H1 (cell line): Measurements from ENCODE around the gene FAIM2. TPM values are rescaled to one million over a fixed set of nuclear protein-coding genes. Genes with fewer than 3 reads are reported as not detected.

Experiments
- CTCF ChIA-PET: fragments of 300-600 bp; sonication (Branson Sonifier 250); formaldehyde crosslinking; loops from one replicate; lab custom pipeline; 2021; ENCODE audit not compliant: partially characterized antibody; lab: Charles Lee
- POLR2A ChIA-PET: fragments of 300-600 bp; sonication (Branson Sonifier 250); formaldehyde crosslinking; loops from one replicate; lab custom pipeline; 2021; ENCODE audit warnings: inconsistent platforms; ENCODE audit not compliant: partially characterized antibody; lab: Charles Lee
- DNase-seq, 2 experiments: peaks; one replicate each; pipeline versions ENCODE4 v3.0.0 to v3.0.0-alpha.2; 2010 to 2022; ENCODE audit warnings: low spot score in 2 of 2, low read depth in 1 of 2, mixed read lengths in 1 of 2
- FAIRE-seq: peaks from 2 replicates; lab custom pipeline; 2011; peaks lifted over from hg19 to GRCh38; lab: Jason Lieb, UNC
- H2AFZ ChIP-seq: 2 replicates; pipeline ENCODE4 v1.8.1; 2012; ENCODE audit warnings: low read length, inconsistent platforms
- H2AK5ac ChIP-seq: 2 replicates; pipeline ENCODE4 v1.6.1; 2013; ENCODE audit warnings: low read depth, low read length
- H2BK120ac ChIP-seq: replicated peaks from 2 replicates; pipeline ENCODE3; 2013; ENCODE audit warnings: low read depth, low read length, inconsistent platforms
- H2BK12ac ChIP-seq: 2 replicates; pipeline ENCODE4 v1.6.1; 2013; ENCODE audit warnings: low read depth, low read length
- H2BK15ac ChIP-seq: 2 replicates; pipeline ENCODE4 v1.6.1; 2013; ENCODE audit warnings: low read length
- H2BK20ac ChIP-seq: 2 replicates; pipeline ENCODE4 v1.6.1; 2013; ENCODE audit warnings: low read length
- H2BK5ac ChIP-seq: 2 replicates; pipeline ENCODE4 v1.6.1; 2013; ENCODE audit warnings: low read depth, low read length
- H3K14ac ChIP-seq: 2 replicates; pipeline ENCODE4 v1.6.1; 2013; ENCODE audit warnings: inconsistent platforms; ENCODE audit not compliant: insufficient read length
- H3K18ac ChIP-seq: 2 replicates; pipeline ENCODE4 v1.6.1; 2013; ENCODE audit warnings: low read length; ENCODE audit errors: extremely low read depth
- H3K23ac ChIP-seq: 2 replicates; pipeline ENCODE4 v1.6.1; 2013; ENCODE audit warnings: inconsistent platforms; ENCODE audit not compliant: insufficient read length
- H3K23me2 ChIP-seq: 2 replicates; pipeline ENCODE4 v1.6.1; 2013; ENCODE audit warnings: low read depth, low read length
- H3K27ac ChIP-seq: 2 replicates; pipeline ENCODE4 v1.6.1; 2011; ENCODE audit warnings: low read depth, low read length, inconsistent platforms
- H3K27me3 ChIP-seq, 4 experiments: replicated peaks in 1 of 4; 1 replicate in 1 of 4; 2 replicates in 3 of 4; pipeline versions ENCODE4 v1.6.1 to v1.8.1; 2011 to 2013; ENCODE audit warnings: low read length in 3 of 4, mild to moderate bottlenecking in 3 of 4, inconsistent platforms in 2 of 4, mixed read lengths in 2 of 4, moderate library complexity in 1 of 4; ENCODE audit not compliant: control insufficient read depth in 3 of 4, insufficient read depth in 3 of 4; ENCODE audit errors: extremely low read depth in 1 of 4
- H3K36me3 ChIP-seq, 4 experiments: 2 replicates each; pipeline versions ENCODE4 v1.6.1 to v1.8.1; 2011 to 2013; ENCODE audit warnings: mild to moderate bottlenecking in 4 of 4, low read length in 3 of 4, moderate library complexity in 2 of 4, control low read depth in 1 of 4, inconsistent platforms in 1 of 4; ENCODE audit not compliant: insufficient read depth in 4 of 4, control insufficient read depth in 2 of 4
- H3K4ac ChIP-seq: replicated peaks from 2 replicates; pipeline ENCODE3; 2013; ENCODE audit warnings: low read length, low read depth, mixed read lengths, inconsistent platforms; ENCODE audit not compliant: insufficient read length
- H3K4me1 ChIP-seq, 4 experiments: replicated peaks in 1 of 4; 1 replicate in 1 of 4; 2 replicates in 3 of 4; pipeline versions ENCODE4 v1.6.1 to v1.8.1; 2011 to 2013; ENCODE audit warnings: low read length in 3 of 4, inconsistent platforms in 2 of 4, mixed read lengths in 1 of 4; ENCODE audit not compliant: insufficient read depth in 4 of 4, control insufficient read depth in 3 of 4
- H3K4me2 ChIP-seq, 2 experiments: 2 replicates each; pipeline versions ENCODE4 v1.6.1 to v1.8.1; 2011 to 2013; ENCODE audit warnings: low read depth in 2 of 2, low read length in 2 of 2, control low read depth in 1 of 2, inconsistent platforms in 1 of 2, mild to moderate bottlenecking in 1 of 2; ENCODE audit not compliant: insufficient read depth in 1 of 2
- H3K4me3 ChIP-seq, 4 experiments: fragments of 200-600, 300-600 bp in 1 of 4; sonication (generic), shearing (Covaris generic), sonication (Bioruptor Twin) in 1 of 4; 2 replicates each; pipeline versions ENCODE4 v1.5.1 to v1.8.1; 2011 to 2016; ENCODE audit warnings: low read length in 4 of 4, low read depth in 3 of 4, control low read depth in 2 of 4, inconsistent platforms in 2 of 4, mild to moderate bottlenecking in 2 of 4, mixed read lengths in 1 of 4, moderate library complexity in 1 of 4; ENCODE audit not compliant: insufficient read depth in 2 of 4; ENCODE audit errors: extremely low read depth in 1 of 4
- H3K56ac ChIP-seq: replicated peaks from 2 replicates; pipeline ENCODE3; 2013; ENCODE audit warnings: low read depth, mild to moderate bottlenecking, mixed read lengths, low read length, inconsistent platforms; ENCODE audit not compliant: insufficient read length
- H3K79me1 ChIP-seq: 2 replicates; pipeline ENCODE4 v1.6.1; 2013; ENCODE audit warnings: low read depth, low read length, control low read depth
- H3K79me2 ChIP-seq, 2 experiments: 2 replicates each; pipeline versions ENCODE4 v1.6.1 to v1.8.1; 2012 to 2013; ENCODE audit warnings: low read length in 2 of 2, mild to moderate bottlenecking in 2 of 2, inconsistent platforms in 1 of 2; ENCODE audit not compliant: insufficient read depth in 2 of 2, control insufficient read depth in 1 of 2
- H3K9ac ChIP-seq, 4 experiments: replicated peaks in 1 of 4; 1 replicate in 1 of 4; 2 replicates in 3 of 4; pipeline versions ENCODE4 v1.6.1 to v1.8.1; 2011 to 2013; ENCODE audit warnings: low read depth in 3 of 4, low read length in 3 of 4, control low read depth in 2 of 4, mild to moderate bottlenecking in 2 of 4, moderate library complexity in 2 of 4, inconsistent platforms in 1 of 4; ENCODE audit errors: extremely low read depth in 1 of 4
- H3K9me3 ChIP-seq, 2 experiments: 2 replicates each; pipeline versions ENCODE4 v1.6.1 to v1.8.1; 2012 to 2013; ENCODE audit warnings: mild to moderate bottlenecking in 2 of 2, moderate library complexity in 2 of 2, control low read depth in 1 of 2, inconsistent platforms in 1 of 2, low read depth in 1 of 2, low read length in 1 of 2, mixed read lengths in 1 of 2; ENCODE audit not compliant: insufficient read depth in 2 of 2
- H4K20me1 ChIP-seq, 2 experiments: replicated peaks in 1 of 2; 2 replicates each; pipeline versions ENCODE3 to v1.8.1; 2011 to 2013; ENCODE audit warnings: inconsistent platforms in 2 of 2, low read length in 2 of 2, mild to moderate bottlenecking in 1 of 2; ENCODE audit not compliant: insufficient read depth in 2 of 2, control insufficient read depth in 1 of 2
- H4K5ac ChIP-seq: 2 replicates; pipeline ENCODE4 v1.6.1; 2013; ENCODE audit warnings: low read length, low read depth, mixed read lengths, inconsistent platforms; ENCODE audit not compliant: insufficient read length
- H4K8ac ChIP-seq: 2 replicates; pipeline ENCODE4 v1.8.0; 2013; ENCODE audit warnings: mild to moderate bottlenecking, moderate library complexity, low read length, inconsistent platforms; ENCODE audit not compliant: insufficient read depth; ENCODE audit errors: extremely low read depth
- H4K91ac ChIP-seq: replicated peaks from 2 replicates; pipeline ENCODE3; 2013; ENCODE audit warnings: low read length, mixed read lengths, inconsistent platforms; ENCODE audit not compliant: insufficient read length
- BACH1 ChIP-seq: IDR thresholded peaks from 2 replicates; pipeline ENCODE4 v1.6.1; 2012; ENCODE audit warnings: low read length, improper control_type of control experiment
- BCL11A ChIP-seq, 2 experiments: IDR thresholded peaks; one replicate each; pipeline ENCODE4 v1.6.1; 2011; ENCODE audit warnings: low read depth in 2 of 2, low read length in 2 of 2, mild to moderate bottlenecking in 2 of 2
- CHD1 ChIP-seq: IDR thresholded peaks from 2 replicates; pipeline ENCODE4 v1.6.1; 2012; ENCODE audit warnings: low read depth, low read length, improper control_type of control experiment
- CREB1 ChIP-seq: IDR thresholded peaks from 2 replicates; pipeline ENCODE4 v1.6.1; 2012; ENCODE audit warnings: inconsistent platforms
- EGR1 ChIP-seq: IDR thresholded peaks from 2 replicates; pipeline ENCODE4 v1.6.1; 2011; ENCODE audit warnings: low read depth, low read length, borderline replicate concordance
- GTF2F1 ChIP-seq: IDR thresholded peaks from 2 replicates; pipeline ENCODE4 v1.6.1; 2012; ENCODE audit warnings: low read depth, low read length, improper control_type of control experiment, borderline replicate concordance
- HDAC2 ChIP-seq, 2 experiments: fragments of 300-600 bp in 1 of 2; sonication (generic) in 1 of 2; IDR thresholded peaks; 2 replicates each; pipeline ENCODE4 v1.6.1; 2011 to 2012; ENCODE audit warnings: low read depth in 2 of 2, low read length in 2 of 2, mild to moderate bottlenecking in 2 of 2, moderate library complexity in 2 of 2, borderline replicate concordance in 1 of 2, inconsistent platforms in 1 of 2
- NRF1 ChIP-seq: IDR thresholded peaks from 2 replicates; pipeline ENCODE4 v1.6.1; 2011; ENCODE audit warnings: mild to moderate bottlenecking, low read depth, low read length, improper control_type of control experiment
- SIRT6 ChIP-seq: IDR thresholded peaks from one replicate; pipeline ENCODE4 v1.7.1; 2012; ENCODE audit warnings: low read length, inconsistent platforms
- SUZ12 ChIP-seq: fragments of 200-600 bp; sonication (generic); IDR thresholded peaks from 2 replicates; pipeline ENCODE4 v1.6.1; 2012; ENCODE audit warnings: mild to moderate bottlenecking, inconsistent platforms, low read length, moderate library complexity, mixed read lengths
- TAF7 ChIP-seq: optimal IDR thresholded peaks from 2 replicates; pipeline ENCODE3; 2011; ENCODE audit warnings: low read depth, mild to moderate bottlenecking, inconsistent platforms, low read length, moderate library complexity, borderline replicate concordance
- WGBS, 2 experiments: shearing (Covaris generic) in 1 of 2; methylation state at CpG; one replicate each; pipeline versions ENCODE4 v1.1.6 to v1.1.7; 2013 to 2015; ENCODE audit warnings: low lambda C conversion rate in 2 of 2, mixed read lengths in 2 of 2, inconsistent platforms in 1 of 2, low coverage in 1 of 2, missing lambda C conversion rate in 1 of 2; ENCODE audit not compliant: insufficient replicate concordance in 2 of 2, insufficient coverage in 1 of 2, insufficient read length in 1 of 2; ENCODE audit errors: extremely low coverage in 1 of 2, missing lambda C conversion rate in 1 of 2; 5-methylcytosine and 5-hydroxymethylcytosine counted together
- polyA plus RNA-seq, 7 experiments: library from polyadenylated mRNA; depleted of rRNA in 3 of 7; stranded (reverse) in 5 of 7; unstranded in 2 of 7; fragments of >200 nt in 5 of 7; fragments of 200-250 nt in 2 of 7; gene quantifications; 1 replicate in 5 of 7; 2 replicates in 1 of 7; 4 replicates in 1 of 7; pipeline versions ENCODE4 v1.2.1 to v1.2.3, GENCODE V29; 2011 to 2013; ENCODE audit warnings: missing spikeins in 2 of 7, mixed read lengths in 2 of 7
- total RNA-seq: library from RNA; stranded (reverse); fragmentation: NEBNext Ultra II Directional; extraction: Animal tissue kit (Norgen Biotek cat#: 25700); gene quantifications from 2 replicates; pipeline ENCODE4 v1.2.1, GENCODE V29; 2021
- TF ChIP-seq, protein P1 (sequence below): IDR thresholded peaks from 2 replicates; pipeline ENCODE4 v1.6.1; 2012; ENCODE audit warnings: inconsistent platforms
- TF ChIP-seq, protein P2 (sequence below): IDR thresholded peaks from 2 replicates; pipeline ENCODE4 v1.6.1; 2011; ENCODE audit warnings: low read length, improper control_type of control experiment

FAIM2 gene
- total and polyA plus RNA-seq, 2 of the 8 experiments (the other 6 are each of a cell fraction or from before 2014, with no cell fraction given) = 0.89 to 1.3 TPM

- H4K5ac ChIP-seq = no peak overlapping the region
- H2BK15ac ChIP-seq = no peak overlapping the region
- H3K23ac ChIP-seq = no peak overlapping the region
- no peak overlapping the region for H2BK5ac ChIP-seq
- peaks cover 0 to 2% (median 0%) of the 10 kb centered on the region in 4 experiments; a peak in 3 of 7 replicates for H3K4me1 ChIP-seq
- H3K23me2 ChIP-seq = peaks cover 3% of the 10 kb centered on the region; the same call in 1 of the 2 replicates
- no peak overlapping the region for H3K56ac ChIP-seq
- no peak overlapping the region for H3K9ac ChIP-seq
- no peak overlapping the region for H2AFZ ChIP-seq
- peaks cover 0 to 15% of the 10 kb centered on the region in 2 experiments for H4K20me1 ChIP-seq
- no peak overlapping the region for H4K91ac ChIP-seq
- no peaks in the 10 kb centered on the region; a peak in 1 of 7 replicates for H3K27me3 ChIP-seq
- H3K27ac ChIP-seq = no peak overlapping the region
- no peak overlapping the region for H2BK20ac ChIP-seq
- POLR2A ChIA-PET = no interaction called here
- no peak overlapping the region for H2BK120ac ChIP-seq
- no peak for FAIRE-seq
- H3K14ac ChIP-seq = no peak overlapping the region
- 63% methylated on average over 3 of the region's 5 CpGs; no CpG with 5 or more reads in 1 of the 2 experiments for WGBS, 2 experiments
- DNase-seq = no peak
- H3K9me3 ChIP-seq = peaks cover 0 to 7% of the 10 kb centered on the region in 2 experiments; a peak in 1 of 4 replicates
- H3K36me3 ChIP-seq = no peaks in the 10 kb centered on the region
- H3K4me2 ChIP-seq = no peak overlapping the region
- CTCF ChIA-PET = interaction anchor here (0.6 to 1.1 kb wide), 2 partner anchors 91 to 95 kb away, joined by 3 read pairs; no protein-coding TSS in a partner anchor
- H3K4me3 ChIP-seq = no peak overlapping the region
- H2BK12ac ChIP-seq = no peak overlapping the region
- H4K8ac ChIP-seq = no peak overlapping the region
- no peak overlapping the region for H2AK5ac ChIP-seq
- H3K4ac ChIP-seq = no peak overlapping the region
- no peaks in the 10 kb centered on the region for H3K79me1 ChIP-seq
- H3K79me2 ChIP-seq = no peaks in the 10 kb centered on the region
- no peak overlapping the region for H3K18ac ChIP-seq
- TF ChIP-seq CHD1 (no peak), CREB1 (no peak), BACH1 (no peak), SUZ12 (no peak), EGR1 (no peak), GTF2F1 (no peak), TAF7 (no peak), SIRT6 (no peak), HDAC2 (IDR thresholded peaks at IDR 0.05; ENCODE audit: borderline replicate concordance in 1 of 2, low read depth in 2 of 2, low read length in 2 of 2) (no peak), NRF1 (no peak), BCL11A (IDR thresholded peaks at IDR 0.05; ENCODE audit: low read depth in 2 of 2, low read length in 2 of 2) (no peak)
- TF ChIP-seq, protein P1, sequence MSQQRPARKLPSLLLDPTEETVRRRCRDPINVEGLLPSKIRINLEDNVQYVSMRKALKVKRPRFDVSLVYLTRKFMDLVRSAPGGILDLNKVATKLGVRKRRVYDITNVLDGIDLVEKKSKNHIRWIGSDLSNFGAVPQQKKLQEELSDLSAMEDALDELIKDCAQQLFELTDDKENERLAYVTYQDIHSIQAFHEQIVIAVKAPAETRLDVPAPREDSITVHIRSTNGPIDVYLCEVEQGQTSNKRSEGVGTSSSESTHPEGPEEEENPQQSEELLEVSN = no peak
- TF ChIP-seq, protein P2, sequence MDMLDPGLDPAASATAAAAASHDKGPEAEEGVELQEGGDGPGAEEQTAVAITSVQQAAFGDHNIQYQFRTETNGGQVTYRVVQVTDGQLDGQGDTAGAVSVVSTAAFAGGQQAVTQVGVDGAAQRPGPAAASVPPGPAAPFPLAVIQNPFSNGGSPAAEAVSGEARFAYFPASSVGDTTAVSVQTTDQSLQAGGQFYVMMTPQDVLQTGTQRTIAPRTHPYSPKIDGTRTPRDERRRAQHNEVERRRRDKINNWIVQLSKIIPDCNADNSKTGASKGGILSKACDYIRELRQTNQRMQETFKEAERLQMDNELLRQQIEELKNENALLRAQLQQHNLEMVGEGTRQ = no peak
Observed at GRCh38 chr12:49877066-49877465, 26.6 kb downstream of the FAIM2 start.
